NCI-H2196 (cell line): ENCODE measurements around the gene MMP24OS.
"Not testable (repeated sequence)": the region's sequence is repeated elsewhere in the genome, so short reads cannot be mapped to it uniquely, and the experiment has no call there.

ENCODE experiments used
- DNase-seq: peaks from one replicate; lab custom pipeline; 2025; ENCODE audit not compliant: unreplicated experiment; lab: John Stamatoyannopoulos, UW

MMP24OS gene

DNA sequence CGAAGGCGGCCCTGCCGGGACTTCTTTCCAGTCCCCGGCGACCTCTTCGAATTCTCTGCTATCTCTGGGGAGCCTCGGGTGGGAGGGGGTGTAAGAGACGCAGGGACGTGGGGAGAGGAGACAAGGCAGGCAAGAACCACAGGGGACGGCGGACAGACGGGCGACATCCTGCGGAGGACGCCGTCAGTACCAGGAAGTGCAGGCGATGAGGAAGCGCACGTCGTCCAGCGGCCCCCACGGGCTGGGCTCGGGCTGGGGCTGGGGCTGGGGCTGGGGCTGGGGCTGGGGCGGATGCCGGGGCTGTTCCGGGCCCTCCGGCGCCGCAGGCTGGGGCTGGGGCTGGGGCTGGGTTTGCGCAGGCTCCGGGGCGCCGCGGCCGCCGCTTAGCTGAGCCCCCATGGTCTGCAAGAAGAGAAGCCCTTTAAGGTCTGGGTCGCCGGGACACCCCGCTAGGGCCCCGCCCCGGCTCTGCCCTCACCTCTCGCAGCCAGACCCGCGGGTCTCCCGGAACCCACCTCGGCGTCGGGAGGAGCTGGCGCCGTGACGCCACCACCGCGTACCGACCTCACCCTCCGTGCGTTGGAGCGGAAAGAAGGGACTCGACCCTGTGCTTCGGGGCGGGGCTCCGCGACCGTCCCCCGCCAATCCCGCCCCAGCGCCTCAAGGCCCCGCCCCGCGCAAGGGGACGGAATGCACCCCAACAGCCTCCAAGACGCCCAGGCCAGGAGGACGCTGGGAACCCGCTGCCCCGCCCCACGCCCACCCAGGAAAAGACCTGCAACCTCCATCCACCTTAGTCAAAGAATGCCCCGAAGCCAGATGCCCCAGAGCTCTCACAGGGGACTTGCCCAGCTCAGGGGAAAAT, at the start of gene MMP24OS:
Gene MMP24OS, minus strand, starts transcription at position 592 of the 865 bp plus-strand sequence. Its CDS starts 193 bp downstream, at position 399.
- DNase-seq = peak; percentile 98

DNA sequence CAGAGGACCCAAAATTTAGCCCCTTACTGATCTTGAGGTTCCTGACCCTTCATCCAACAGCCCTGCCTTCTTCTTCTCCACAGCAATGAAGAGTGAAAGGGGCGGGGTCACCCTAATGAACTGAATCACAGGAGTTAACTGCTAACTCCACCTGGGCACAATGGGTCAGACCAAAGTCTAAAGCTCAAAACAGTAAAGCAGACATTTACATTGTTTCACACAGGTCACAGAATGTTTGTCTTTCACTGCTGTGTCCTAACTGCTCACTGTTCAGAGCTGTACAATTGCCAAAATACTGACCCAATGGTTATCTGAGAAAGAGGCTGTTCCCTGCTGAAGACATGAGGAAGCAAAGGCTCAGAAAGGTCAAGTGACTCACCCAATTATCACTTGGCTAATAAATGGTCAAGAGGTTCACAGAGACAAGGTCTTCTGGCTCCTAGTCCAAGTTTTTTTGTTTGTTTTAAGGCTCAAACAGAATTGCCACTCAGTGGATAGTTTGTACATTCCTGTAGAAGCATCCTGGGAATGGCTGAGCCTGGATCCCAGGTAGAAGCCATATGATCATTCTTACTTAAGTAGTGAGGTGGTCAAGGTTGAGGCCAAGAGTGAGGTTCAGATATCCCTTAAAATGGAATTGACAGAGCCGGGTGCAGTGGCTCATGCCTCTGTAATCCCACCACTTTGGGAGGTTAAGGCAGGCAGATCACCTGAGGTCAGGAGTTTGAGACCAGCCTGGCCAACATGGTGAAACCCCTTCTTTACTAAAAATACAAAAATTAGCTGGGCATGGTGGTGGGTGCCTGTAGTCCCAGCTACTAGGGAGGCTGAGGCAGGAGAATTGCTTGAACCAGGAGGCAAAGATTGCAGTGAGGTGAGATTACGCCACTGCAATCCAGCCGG, 49.4 kb upstream of the MMP24OS start:
- peak; percentile 69 for DNase-seq

DNA sequence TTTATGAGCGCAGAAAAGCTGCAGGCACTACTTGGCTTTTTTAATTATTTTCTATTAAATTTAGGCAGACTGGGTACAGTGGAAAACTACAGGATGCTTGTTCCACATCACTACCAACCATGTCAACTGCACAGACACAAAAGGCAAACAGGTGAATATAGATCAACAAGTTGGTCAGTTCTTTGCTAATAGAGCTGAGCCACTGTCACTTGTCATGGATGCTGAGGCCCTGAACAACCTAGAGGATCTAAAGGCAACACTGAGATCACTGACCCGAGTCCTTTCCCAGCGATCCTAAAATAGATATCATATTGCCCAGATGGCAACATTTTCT, 48.8 kb upstream of the MMP24OS start:
- DNase-seq = no peak

DNA sequence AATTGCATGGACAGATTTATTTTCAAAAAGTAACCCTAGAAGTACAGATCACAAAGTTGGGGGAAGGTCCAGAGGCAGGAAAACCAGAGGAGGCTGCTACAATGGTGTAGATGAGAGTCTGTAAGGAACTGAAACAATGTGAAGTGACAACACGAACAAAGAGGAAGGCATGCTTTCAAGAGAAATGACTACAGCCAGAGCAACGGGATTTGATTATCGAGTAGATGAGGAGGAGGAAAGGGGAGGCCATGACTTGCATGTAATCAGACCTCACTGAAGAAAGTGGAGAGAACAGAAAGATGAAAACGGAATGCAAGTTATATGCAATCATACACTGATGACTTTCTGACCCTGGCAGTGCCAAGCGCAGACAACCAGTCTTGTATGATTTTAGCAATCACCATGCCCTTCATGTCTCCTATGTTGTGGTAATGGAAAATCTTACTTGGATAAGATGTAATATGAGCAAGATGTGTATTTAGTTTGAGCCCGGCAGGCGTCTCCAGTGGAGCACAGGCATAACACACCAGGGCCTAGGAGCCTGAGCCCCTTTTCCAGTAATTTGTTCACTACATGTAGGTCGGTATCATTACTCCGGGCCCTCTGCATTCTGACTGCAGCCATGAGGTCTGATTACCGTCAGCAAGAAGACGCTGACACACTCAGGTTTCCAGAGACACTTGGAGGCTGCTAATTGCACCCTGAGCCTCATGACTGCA, 48.3 kb upstream of the MMP24OS start:
- no peak for DNase-seq

DNA sequence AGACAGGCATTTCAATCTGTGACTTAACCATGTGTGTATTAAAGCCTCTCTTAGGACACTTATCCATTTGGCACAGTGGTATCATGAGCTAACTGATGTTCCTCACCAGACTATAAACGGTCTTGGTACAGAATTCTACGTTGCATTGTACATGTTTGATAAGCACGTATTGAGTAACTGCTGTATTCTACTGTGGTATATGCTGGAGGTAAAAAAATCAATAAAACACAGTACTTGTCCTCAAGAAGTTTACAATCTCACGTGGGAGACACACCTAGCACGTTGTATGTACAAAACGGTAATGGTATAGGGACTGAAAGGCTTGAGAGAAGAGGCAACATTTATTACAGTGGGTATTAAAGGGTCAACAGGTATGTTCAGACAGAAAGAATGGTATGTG, 47.5 kb upstream of the MMP24OS start:
- no peak for DNase-seq

DNA sequence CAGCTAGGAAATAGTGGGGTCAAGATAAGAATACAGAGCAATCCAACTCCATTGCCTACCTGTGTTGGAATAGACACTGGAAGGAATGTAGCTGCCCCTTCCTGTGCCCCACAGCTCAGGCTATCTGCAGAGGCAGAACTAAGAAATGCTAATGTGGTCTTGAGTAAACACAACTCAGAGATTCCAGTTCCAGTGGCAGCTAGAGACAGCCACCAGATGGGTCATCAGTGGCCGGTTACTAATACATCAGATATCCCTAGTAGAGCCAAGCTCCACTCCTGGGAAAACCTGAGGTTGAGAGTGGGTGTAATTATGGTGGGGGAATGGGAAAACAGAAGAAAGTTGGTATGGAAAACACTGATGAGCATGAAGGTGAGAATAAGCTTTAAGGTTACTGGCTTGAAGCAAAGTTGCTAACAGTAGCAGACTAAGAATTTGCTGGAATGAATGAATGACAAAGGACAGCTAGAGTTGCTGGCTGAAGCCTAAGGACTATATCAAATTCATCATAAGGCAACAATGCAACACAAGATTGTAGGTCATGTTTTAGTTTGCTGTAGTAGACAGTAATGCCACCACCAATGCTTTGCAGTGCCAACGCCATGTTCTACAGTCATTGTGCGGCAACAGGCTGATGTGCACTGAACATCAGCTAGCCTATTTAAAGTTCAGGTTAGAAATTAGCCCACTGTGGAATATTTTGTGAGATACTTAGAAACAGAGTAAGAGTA, 42.6 kb upstream of the MMP24OS start:
- DNase-seq = no peak

DNA sequence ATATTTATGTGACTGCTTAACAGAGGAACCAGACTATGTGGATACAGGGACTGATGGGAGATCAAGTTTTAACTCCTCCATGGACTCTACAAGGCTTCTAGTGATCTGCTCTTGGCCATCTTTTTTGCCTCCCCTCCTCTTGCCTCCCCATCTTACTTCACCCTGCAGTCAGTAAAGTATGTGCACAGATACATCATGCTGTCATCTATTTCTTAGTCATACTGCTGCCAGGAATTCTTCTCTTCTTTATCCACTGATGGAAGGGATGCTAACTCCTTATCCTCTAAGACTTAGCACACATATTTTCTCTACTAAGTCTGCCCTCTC, 41.9 kb upstream of the MMP24OS start:
- no peak for DNase-seq

DNA sequence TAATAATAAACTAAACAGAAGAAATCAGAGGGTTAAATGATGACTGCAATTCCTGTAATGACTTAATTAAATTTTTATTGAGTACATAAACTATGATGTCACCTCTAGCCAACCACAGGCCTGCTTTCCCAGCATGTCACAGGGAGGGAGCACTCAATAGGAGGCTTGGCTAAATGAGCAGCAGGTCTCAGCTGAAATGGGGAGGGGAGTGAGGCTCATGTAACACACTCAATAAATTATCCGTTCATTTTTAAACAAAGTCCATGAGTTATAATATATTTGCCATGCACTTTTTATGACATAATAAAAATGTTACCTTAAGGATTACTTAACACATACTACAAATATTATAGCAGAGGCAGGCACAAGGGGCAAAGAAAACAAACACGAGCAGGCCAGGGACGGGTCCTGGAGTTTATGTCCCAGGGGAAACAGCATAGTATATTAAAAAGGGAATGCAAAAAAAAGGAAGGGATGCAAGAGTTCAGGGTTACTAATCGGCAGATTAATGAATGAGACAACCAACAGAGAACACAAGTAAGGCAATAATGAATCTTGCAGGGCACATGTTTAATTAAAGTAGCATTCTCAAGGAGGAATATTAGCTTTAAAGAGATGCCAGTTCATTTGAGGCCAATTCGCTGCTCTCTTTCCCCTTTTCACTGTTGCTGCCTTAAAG, 41.4 kb upstream of the MMP24OS start:
- DNase-seq = peak; percentile 80

DNA sequence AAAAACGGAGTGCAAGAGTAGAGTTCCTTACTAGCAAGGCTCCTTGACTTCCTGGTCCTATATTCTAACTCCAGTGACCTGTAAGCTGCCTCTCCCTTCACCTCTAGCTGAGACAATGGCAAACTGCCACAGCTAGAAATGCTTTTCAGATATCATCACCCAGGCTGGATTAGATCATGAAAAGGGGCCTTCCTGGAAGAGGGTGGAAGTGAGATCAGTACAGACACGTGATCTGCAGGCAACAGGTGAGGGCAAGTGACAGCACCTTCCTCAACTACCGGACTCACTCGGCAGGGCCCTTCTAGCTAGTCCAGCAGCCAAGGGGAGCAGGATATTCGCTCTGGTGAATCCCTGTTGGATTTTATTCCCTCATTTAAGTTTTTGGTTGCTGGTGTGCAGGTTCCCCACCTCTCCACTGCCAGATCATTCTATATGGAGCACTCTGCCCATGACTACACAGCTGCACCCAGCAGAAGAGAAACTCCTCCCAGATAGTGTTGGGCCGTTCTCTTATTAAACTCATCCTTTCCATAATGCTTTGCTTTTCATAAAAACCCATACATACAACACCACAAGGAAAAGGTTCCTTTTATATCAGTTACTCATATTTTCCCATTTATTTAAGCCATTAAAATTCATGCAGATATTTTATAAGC, 40.7 kb upstream of the MMP24OS start:
- DNase-seq = peak; percentile 99

DNA sequence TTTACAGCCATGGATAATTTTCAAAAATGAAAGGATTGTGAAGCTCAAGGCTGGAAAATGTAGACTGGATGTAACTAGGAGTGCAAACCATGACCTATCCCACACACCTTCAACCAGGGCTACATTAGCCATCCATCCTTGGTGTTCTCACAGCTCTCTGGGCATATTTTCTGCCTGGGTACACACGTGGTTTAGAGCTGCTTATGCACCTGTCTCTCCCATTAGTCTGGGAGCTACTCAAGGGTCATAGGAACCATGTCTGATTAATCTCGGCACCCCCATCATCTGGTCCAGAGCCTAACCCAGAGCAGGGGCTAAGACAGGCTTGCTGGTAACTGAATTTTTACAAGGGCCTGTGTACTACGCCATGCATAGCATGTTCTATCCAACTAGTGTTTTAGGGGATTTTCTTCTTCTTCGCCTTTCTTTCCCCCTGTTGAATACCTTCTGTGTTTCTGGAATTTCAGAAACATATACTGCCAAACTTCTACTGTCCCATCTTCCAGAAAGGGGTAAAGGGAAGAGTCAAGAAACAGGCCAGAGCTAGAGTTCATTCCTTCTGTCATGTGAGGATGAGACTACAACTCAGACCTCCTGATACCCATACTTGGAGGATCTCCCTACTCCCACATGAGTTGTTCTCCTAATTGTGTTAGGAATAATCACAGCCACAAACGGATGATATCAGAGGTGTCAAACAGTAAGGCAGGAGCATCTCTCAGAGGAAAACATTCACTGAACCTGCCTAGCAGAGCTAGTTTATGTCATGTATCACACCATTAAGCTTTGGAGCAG, 39.7 kb upstream of the MMP24OS start:
- no peak for DNase-seq

DNA sequence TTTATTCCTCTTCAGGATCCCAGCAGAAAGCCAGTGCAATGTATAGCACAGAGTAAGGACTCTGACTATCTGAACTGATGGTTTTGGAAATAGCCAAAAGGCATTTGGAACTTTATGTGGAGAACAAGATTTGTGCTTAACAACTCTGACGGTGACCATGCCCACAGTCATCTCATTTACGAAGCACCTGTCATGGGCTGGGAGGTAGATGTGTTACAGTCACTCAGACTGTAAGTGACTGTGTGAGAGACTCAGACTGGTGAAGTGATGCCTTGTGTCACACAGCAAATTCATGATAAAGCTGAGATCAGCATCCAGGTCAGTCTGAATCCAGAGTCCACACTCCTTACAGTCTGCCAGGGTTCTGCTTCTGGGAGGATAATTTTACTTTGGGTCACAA, 38.2 kb upstream of the MMP24OS start:
- no peak for DNase-seq

DNA sequence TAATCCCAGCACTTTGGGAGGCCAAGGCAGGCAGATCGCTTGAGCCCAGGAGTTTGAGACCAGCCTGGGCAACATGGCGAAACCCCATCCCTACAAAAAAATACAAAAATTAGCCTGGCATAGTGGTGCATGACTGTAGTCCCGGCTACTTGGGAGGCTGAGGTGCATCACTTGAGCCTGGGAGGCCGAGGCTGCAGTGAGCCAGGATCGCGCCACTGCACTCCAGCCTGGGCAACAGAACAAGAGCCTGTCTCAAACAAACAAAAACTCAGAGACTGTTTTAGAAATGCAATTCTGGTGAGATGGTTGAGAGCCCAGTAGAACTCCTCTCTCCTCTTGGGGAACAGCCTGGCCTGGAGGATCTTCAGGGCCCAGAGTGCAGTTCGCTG, 37.7 kb upstream of the MMP24OS start:
- not testable (repeated sequence) for DNase-seq

DNA sequence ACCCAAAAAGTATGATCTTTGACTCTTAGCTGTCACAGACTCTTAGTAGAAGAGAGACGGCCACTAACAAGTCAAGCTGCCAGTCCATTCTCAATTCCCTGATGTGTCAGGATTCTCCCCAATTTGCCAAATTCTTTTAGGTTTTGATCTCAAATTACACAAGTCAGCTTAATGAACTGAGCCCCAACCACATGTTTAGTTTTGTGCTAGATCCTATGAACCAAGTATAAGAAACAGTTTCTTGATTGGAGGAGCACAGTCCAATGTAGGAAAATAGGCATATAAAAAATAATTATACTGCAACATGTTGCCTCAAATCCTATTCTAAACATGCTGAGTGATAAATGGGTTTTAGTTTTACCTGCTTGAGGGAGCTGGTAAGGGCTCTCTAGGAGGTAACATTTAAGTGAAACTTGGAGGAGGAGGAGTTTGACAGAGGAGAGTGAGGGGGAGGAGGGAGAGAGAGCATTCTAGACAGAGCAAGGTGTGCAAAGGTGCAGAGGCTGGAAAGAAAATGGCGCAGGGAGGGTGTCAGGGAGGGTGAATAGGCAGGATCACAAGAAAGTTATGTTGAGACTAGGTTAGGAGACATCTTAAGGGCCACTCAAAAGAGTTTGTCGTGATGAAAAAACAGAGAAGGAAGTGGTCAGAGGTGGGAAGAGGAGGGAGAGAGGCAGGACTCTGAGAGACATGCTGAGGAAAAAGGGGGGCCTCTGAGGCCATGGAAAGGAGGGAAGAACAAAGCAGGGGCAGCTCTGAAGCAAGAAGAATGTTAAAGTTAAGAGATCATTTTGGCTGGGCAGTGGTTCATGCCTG, 37.1 kb upstream of the MMP24OS start:
- DNase-seq = no peak

DNA sequence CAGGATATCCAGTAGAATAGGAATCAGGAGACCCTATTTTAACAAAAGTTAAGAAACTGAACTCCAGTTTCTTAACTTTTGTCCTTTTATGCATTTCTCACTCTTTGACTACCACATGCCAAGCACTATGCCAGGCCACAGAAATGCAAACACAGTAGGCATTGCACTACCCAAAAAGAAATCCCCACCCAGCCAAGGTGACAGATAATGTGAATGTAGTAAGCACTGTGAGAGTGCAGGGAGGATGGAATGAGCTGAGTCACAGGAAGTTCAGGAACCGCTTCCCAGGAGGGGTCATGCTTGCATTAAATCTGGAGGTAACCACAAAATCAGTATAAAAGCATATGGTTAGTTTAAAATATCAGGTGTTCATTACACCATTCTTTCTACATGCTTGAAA, 34.4 kb upstream of the MMP24OS start:
- no peak for DNase-seq

DNA sequence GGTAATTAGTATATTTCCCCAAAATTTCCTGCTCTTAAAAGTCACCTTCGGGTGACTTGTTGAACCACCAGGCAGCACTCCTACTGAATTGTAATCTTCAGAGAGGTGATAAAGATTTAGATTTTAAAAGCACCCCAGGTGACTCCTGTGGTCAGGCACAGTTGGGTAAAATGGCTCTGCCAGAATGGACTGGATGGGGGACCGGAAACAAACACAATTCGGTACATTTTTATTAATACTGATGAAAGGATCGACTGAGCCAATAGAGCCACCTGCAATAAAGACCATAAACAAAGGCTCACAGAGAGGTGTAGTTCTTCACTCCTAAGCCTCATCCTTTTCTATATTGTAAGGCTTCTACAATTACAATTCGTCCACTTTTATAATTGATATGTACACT, 33.9 kb upstream of the MMP24OS start:
- no peak for DNase-seq

DNA sequence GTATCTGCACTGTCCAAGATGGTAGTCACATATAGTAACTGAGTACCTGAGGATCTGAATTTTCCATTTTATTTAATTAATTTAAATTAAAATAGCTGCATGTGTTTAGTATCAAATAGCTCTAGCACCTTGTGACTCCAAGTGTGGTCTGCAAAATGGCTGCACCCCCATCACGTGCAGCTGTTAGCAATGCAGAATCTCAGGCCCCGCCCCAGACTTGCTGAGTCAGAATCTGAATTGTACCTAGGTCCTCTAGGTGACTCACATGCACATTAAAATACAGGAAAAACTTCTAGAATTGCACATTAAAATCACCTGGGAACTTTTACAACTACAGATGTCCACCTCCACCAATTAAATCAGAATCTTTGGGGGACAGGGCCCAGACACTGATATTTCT, 33.5 kb upstream of the MMP24OS start:
- DNase-seq = no peak

DNA sequence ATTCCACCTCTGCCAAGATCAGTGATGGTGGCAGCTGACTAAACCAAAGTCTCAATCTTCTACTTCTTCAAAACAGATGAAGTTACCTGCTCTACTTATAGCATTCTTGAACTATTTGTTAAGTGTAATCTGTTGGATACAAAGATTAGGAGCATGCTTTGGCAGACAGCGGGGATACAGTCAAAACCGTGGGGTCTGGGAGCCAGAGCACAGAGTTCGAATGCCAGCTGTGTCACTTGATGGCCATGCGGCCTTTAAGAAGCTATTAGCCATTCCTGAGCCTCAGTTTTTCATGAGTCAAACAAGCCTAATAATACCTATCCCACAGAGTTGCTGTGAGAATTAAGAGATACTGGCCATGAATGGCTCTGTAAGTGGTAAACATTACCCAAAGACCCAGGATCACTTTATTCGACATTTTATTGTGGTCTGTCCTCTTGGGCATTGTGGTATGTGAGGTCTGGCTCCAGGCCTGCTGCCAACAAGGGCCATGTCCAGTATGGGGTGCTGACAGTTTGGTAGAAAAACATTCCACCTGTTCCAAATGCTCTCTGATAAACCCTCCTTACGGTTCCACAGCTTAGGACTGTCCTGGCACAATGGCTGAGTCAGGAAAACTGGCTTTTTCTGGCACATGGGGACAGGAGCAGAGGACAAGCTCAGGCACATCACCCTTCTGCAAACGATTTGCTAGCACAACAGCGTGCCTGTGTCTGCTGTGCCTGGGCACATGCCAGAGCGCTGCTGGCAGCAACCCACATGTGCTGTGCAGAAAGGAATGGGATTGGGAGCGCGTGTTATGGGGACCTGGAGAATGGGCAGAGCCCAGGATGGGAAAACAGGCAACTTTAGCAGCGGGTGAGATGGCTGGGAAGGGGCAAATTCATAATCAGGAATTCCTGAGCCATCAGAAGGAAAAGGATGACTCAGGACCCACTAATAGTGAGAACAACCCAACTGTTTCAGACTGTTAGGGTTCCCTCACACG, 30.0 kb upstream of the MMP24OS start:
- DNase-seq = peak; percentile 85
